Measurements from ENCODE around the gene PRAC1. TPM values are rescaled to one million over a fixed set of nuclear protein-coding genes. Genes with fewer than 3 reads are reported as not detected.

PRAC1 gene
- total RNA-seq, 1 donor from 2014 or later: not detected

GRCh38 chr17:48748718-48749566, 26.6 kb upstream of the PRAC1 start:
- intact Hi-C loops (cut with DNase I): no loop called here
- DNase-seq (no peak), ATAC-seq (ENCODE audit: poor library complexity) (no peak)

DNA sequence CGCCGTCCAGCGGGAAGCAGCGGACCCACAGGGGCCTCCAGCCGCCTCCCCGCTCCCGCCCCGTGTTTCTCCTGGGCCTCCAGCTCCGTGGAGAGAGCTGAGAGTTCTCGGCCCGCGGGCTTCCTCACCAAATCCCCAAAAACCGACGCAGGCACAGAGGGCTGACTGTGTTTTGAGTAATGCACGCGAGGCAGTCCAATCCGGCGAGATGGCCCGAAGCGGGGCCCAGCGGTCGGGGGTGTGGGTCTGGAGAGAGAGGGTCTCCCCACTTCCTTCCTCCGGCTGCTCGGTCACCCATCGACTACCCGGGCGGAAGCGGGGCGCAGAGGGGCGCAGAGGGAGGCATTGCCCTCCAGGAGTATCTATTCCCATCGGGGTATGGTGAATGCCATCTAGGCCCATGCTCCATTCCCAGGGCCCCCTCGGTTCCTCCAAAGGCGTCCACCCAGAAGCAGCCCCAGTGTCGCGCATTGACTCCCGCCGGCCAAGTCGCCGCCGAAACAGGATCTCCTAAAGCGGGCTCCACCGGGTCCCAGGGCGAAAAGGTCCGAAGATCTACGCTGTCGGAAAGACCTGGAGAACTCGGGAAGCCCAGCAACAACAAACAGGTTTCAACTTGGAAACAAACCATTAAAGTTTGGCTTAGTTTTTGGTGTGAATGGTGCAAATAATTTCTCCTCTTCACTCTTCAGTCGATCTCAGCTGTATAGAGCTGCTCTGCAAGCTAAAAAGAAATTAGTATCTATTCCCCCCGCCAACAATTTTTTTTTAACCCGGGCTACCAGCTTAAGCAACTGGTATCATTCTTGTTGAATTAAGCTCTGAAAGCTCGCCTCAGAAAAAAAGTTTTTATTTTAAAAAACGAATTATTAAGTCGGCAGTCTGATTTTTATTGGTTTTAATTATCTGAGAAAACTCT, 25.4 kb upstream of the PRAC1 start:
- no peak for ATAC-seq (ENCODE audit: poor library complexity)
- DNase-seq: no peak
- intact Hi-C loops (cut with DNase I): no loop called here

DNA sequence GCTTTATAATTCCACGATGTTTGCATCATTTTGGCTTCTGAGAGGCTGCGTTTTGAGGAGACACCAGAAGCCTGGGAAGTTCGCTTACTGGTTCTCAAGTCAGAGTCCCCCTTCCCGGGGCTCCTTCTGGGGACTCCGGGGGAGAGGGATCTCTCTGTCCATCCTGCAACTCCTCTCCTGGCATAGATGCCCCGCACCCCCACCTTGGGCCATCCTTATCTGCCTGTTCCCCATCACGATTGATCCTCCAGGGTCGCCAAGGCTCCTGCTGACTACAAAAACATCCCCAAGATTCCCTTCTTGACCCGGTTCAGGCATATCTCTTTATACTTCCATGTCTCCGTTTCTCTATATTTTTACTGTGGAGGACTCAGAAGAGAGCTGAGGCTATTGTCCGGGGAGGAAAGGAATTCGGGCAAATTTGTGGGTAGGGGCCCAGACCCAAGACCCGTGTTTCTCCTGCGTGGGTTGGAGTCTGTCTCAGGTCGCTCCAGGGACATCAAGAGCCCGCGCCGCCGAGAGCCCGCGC, 24.7 kb upstream of the PRAC1 start:
- DNase-seq (no peak), ATAC-seq (ENCODE audit: poor library complexity) (no peak)
- intact Hi-C loops (cut with DNase I): no loop called here

DNA sequence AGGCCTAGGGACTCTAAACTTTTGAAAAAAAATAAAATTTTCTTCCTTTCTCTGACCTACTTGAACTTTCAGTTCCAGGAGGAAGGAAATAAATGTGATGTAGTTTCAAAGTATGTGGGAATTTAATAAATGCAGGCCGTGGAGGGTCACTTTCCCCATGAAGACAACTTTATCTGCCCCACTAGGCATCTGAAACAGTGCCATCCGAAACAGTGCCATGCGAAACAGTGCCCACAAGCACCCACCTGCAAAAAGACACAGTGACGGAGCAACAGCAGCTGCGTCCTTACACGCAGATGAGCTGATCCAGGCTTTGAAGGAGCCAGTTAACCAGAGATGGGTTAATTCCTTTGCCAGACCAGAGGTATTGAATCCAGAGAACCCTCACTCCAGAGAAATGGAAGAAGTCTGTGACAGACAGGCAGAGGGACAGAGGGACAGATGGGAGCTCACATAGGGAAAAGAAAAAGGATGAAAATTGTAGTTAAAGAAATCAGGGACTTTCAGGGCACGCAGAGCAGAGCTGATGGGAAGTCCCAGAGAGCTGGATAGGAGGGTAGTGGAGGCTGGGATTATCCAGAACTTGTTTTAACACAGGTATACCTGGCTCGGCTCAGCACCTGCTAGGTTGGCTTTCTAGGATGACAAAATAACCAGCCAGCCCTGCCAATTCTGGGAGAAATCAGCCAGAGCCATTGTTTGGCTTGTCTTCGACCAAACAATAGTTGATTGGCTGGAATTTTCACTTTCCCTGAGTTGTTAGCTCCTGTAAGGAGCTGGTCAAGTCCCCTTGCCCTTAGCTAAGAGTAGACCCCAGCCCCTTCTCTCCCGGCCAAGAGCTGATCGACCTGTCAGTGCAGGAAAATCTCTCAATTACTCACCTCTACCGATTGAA, 23.3 kb upstream of the PRAC1 start:
- intact Hi-C loops (cut with DNase I): no loop called here
- no peak for DNase-seq
- no peak for ATAC-seq (ENCODE audit: poor library complexity)

- no peak for DNase-seq
- no peak for ATAC-seq (ENCODE audit: poor library complexity)
- intact Hi-C loops (cut with DNase I): no loop called here
Observed at GRCh38 chr17:48740537-48740936, 18.2 kb upstream of the PRAC1 start.

DNA sequence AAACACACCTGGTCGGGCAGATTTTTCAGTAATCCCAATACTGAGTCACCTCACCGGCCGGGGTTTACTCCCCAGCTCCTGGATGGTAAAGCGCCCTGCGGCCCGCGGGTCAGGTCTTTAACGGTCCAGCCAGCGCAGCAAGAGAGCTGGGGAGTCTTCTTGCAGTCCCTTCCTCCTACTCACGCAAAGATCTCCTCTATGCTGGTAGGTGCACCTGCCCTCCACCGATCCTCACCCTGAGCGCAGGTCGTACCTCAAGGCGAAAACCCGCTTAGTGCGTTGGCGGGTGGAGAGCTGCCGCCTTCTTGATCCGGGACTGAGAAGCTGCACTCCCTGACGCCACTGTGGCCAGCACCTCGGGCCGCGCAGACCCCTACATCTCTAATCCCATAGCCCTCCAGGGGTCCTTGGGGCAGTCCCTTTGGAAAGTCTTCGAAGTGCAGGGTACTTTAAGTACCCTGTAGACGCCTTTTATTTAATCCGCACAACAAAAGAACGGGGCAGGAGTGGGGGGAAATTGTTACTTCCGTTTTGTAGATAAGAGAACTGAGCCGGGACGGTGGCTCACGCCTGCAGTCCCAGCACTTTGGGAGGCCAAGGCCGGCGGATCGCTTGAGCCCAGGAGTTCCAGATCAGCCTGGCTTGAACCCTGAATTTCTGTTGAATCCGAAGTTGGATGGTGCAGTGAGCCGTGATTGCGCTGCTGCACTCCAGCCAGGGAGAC, 16.6 kb upstream of the PRAC1 start:
- intact Hi-C loops (cut with DNase I): no loop called here
- ATAC-seq (ENCODE audit: poor library complexity) (no peak), DNase-seq (no peak)

GRCh38 chr17:48738424-48738802, 16.1 kb upstream of the PRAC1 start:
- intact Hi-C loops (cut with DNase I): no loop called here
- DNase-seq: no peak

GRCh38 chr17:48737330-48738043, 15.2 kb upstream of the PRAC1 start:
- intact Hi-C loops (cut with DNase I): no loop called here
- ATAC-seq (ENCODE audit: poor library complexity): no peak
- no peak for DNase-seq

More at GRCh38 chr17:48738424-48738802, 16.1 kb upstream of the PRAC1 start:
- no peak for ATAC-seq (ENCODE audit: poor library complexity)

GRCh38 chr17:48735062-48735351, 12.7 kb upstream of the PRAC1 start:
- intact Hi-C loops (cut with DNase I): no loop called here
- ATAC-seq (ENCODE audit: poor library complexity) (no peak), DNase-seq (no peak)

DNA sequence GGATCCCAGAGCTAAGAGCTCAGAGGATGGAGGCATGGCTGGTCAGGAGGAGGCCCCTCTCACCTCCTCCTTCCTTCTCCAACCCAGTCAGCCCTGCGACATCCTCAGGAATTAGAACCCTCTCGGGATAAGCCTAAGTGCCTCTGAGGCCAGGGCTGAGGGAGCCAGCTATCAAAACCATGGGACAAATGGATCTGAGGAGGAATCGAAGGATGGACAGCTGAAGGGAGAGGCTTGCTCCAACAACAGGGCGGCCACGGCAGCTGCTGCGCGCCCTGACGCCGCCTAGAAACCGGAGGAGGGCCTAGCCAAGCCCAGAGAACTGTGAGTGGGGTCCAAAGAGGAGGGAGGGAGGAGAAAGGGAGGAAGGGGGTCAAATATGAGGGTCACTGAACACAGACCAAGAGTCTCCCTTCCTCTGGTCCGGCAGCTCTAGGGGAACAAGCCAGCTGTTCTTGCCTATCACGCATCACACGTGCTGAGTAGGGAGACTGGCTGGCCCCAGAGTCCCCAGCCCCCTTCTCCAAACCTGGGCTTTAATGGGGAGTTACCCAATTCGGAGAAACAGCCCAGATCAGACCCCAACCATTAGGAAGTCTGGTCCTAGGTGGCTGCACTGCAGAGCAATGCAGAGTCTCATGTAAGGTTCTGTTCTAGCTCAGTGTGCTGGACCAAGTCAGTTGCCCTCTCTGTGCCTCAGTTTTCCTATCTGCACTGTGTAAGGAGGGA, 12.2 kb upstream of the PRAC1 start:
- intact Hi-C loops (cut with DNase I): no loop called here
- no peak for ATAC-seq (ENCODE audit: poor library complexity)
- DNase-seq: no peak

GRCh38 chr17:48733632-48734328, 11.5 kb upstream of the PRAC1 start:
- ATAC-seq (ENCODE audit: poor library complexity) (no peak), DNase-seq (no peak)
- intact Hi-C loops (cut with DNase I): no loop called here

- DNase-seq (no peak), ATAC-seq (ENCODE audit: poor library complexity) (no peak)
- intact Hi-C loops (cut with DNase I): no loop called here
Observed at GRCh38 chr17:48732688-48733629, 10.6 kb upstream of the PRAC1 start.

- ATAC-seq (ENCODE audit: poor library complexity): no peak
- DNase-seq: no peak
Observed at GRCh38 chr17:48731355-48731754, 9.0 kb upstream of the PRAC1 start.

GRCh38 chr17:48730240-48730550, 7.9 kb upstream of the PRAC1 start:
- intact Hi-C loops (cut with DNase I): no loop called here
- DNase-seq: no peak
- ATAC-seq (ENCODE audit: poor library complexity): no peak

More at GRCh38 chr17:48731355-48731754, 9.0 kb upstream of the PRAC1 start:
- intact Hi-C loops (cut with DNase I): no loop called here
